WERI-Rb-1 (cell line): Measurements from ENCODE around the gene ZNF518B.
A peak's percentile ranks its signal among the peaks of the same experiment; 100 is the strongest.

ENCODE experiments used
- DNase-seq: peaks from one replicate; pipeline ENCODE4 v3.0.0-alpha.2; 2020
- H3K27ac ChIP-seq: fragments of 250-450 bp; sonication (Bioruptor Pico); 2 replicates; pipeline ENCODE4 v1.5.1; 2020; ENCODE audit warnings: mild to moderate bottlenecking, moderate library complexity
- H3K27me3 ChIP-seq: fragments of 250-450 bp; sonication (Bioruptor Pico); 2 replicates; pipeline ENCODE4 v1.5.1; 2021; ENCODE audit warnings: mild to moderate bottlenecking, low read depth, moderate library complexity; ENCODE audit not compliant: insufficient read depth, severe bottlenecking
- H3K36me3 ChIP-seq: fragments of 250-450 bp; sonication (Bioruptor Pico); 2 replicates; pipeline ENCODE4 v1.5.1; 2020; ENCODE audit warnings: mild to moderate bottlenecking, moderate library complexity
- H3K4me3 ChIP-seq: 2 replicates; pipeline ENCODE4 v1.5.1; 2011; ENCODE audit warnings: low read depth, mild to moderate bottlenecking, control low read depth, low read length
- H3K9me3 ChIP-seq: fragments of 250-450 bp; sonication (Bioruptor Pico); 2 replicates; pipeline ENCODE4 v1.5.1; 2021; ENCODE audit warnings: mild to moderate bottlenecking, moderate library complexity; ENCODE audit not compliant: severe bottlenecking
- TF ChIP-seq, protein P1 (sequence below): IDR thresholded peaks from 2 replicates; pipeline ENCODE4 v1.5.1; 2011; ENCODE audit warnings: low read depth, mild to moderate bottlenecking, control low read depth, inconsistent platforms, low read length

The ZNF518B gene

DNA sequence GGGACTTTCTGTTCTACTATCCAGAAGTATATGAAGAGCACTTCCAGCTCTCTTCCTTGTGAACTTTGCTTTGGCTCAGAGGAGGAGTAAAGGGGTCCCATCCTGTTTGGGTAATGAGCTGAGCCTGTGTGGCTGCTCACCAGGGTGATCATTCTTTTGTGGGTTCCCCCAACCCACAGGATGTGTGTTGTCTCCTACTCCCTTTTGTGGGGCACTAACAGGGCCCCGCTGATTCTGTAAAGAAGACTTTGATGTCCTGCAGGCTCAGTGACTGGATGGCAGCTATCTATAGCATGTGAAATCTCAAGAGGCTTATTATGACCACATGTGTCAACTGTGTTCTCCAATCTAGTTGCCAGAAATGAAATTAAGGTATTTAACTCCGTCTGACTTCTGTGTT lies 40.8 kb downstream of the ZNF518B start:
- DNase-seq: no peak
- H3K4me3 ChIP-seq: no peak overlapping the region
- H3K36me3 ChIP-seq: no peaks in the 10 kb centered on the region
- no peaks in the 10 kb centered on the region for H3K27me3 ChIP-seq
- TF ChIP-seq, protein P1, sequence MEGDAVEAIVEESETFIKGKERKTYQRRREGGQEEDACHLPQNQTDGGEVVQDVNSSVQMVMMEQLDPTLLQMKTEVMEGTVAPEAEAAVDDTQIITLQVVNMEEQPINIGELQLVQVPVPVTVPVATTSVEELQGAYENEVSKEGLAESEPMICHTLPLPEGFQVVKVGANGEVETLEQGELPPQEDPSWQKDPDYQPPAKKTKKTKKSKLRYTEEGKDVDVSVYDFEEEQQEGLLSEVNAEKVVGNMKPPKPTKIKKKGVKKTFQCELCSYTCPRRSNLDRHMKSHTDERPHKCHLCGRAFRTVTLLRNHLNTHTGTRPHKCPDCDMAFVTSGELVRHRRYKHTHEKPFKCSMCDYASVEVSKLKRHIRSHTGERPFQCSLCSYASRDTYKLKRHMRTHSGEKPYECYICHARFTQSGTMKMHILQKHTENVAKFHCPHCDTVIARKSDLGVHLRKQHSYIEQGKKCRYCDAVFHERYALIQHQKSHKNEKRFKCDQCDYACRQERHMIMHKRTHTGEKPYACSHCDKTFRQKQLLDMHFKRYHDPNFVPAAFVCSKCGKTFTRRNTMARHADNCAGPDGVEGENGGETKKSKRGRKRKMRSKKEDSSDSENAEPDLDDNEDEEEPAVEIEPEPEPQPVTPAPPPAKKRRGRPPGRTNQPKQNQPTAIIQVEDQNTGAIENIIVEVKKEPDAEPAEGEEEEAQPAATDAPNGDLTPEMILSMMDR: no peak
- no peak overlapping the region for H3K27ac ChIP-seq
- H3K9me3 ChIP-seq: no peaks in the 10 kb centered on the region

DNA sequence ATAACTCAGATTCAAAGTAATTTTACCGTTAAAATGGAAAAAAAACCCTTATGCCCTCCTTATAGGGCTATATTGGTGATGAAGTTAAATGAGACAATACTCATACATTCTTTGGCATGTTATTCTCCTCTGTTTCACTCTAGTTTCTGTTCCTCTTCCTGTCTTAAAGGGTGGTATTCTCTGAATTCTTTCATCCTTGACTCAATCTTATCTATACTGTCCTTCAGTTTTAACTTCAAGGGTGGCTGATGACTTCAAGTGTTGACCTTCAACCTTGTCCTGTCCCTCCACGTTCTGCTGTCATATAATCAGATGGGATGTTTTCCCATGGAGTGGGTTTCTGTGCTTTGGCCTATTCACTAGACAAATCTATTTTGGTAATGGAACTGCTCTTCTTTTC lies 44.0 kb downstream of the ZNF518B start:
- no peak for DNase-seq
- Histone ChIP-seq H3K9me3 (no peaks in the 10 kb centered on the region), H3K27ac (no peak overlapping the region), H3K27me3 (no peaks in the 10 kb centered on the region), H3K4me3 (no peak overlapping the region), H3K36me3 (no peaks in the 10 kb centered on the region)
- TF ChIP-seq, protein P1: no peak

DNA sequence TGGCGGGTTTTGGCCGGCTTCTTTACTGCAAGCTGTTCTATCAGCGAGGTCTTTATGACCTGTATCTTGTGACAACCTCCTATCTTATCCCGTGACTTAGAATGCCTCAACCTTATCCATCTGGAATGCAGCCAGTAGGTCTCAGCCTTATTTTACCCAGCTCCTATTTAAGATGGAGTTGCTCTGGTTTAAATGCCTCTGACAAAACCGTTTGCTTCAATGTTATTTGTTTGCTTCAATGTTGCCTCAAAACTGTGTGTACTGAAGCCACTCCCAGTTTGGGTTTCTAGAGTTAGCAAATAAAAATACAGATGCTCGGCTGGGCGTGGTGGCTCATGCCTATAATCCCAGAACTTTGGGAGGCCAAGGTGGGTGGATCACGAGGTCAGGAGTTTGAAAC lies 51.6 kb downstream of the ZNF518B start:
- no peaks in the 10 kb centered on the region for H3K36me3 ChIP-seq
- no peaks in the 10 kb centered on the region for H3K9me3 ChIP-seq
- no peak for DNase-seq
- TF ChIP-seq, protein P1: no peak
- no peaks in the 10 kb centered on the region for H3K27me3 ChIP-seq
- no peak overlapping the region for H3K4me3 ChIP-seq
- H3K27ac ChIP-seq: no peak overlapping the region

DNA sequence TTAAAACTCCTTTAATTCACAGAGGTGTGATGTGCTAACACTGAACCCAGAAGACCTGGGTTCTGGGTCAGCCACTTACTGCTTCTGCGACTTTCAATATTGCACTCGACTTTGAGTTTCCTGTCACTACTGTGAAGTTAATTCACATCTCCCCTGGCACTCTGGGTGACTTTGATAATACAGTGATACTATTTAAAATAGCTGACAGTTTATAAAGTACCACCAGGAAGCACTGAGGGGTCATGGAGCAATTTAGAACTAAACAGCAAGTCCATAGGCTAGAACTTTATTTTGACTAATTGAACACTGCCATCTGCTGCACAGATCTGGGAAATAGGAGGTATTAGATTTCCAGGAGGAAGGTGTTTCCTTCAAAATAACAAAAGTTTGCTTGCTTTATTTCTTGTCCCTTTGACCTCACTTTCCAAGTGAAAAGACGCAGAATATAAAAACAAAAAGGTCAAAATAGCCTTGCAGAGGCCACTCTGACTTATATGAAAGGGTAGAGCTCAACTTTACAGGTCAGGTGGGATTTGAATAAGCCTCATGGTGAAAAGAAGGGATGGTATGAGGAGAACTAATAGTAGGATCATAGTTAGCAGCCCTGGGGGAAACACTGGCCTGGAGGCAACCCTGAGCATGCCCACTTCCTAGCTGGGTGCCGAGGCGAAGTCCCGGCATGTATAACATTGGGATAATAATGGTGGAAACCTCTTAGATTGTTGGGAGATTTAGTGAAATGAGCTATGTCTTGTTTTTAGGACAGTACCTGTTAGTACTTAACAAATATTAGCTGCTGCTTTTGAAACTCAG lies 53.4 kb downstream of the ZNF518B start:
- DNase-seq: peak; percentile 35
- Histone ChIP-seq H3K4me3 (no peak overlapping the region), H3K9me3 (no peaks in the 10 kb centered on the region), H3K27me3 (no peaks in the 10 kb centered on the region), H3K27ac (no peak overlapping the region), H3K36me3 (no peaks in the 10 kb centered on the region)
- TF ChIP-seq, protein P1: peak; percentile 47; the same call in 1 of the 2 replicates

DNA sequence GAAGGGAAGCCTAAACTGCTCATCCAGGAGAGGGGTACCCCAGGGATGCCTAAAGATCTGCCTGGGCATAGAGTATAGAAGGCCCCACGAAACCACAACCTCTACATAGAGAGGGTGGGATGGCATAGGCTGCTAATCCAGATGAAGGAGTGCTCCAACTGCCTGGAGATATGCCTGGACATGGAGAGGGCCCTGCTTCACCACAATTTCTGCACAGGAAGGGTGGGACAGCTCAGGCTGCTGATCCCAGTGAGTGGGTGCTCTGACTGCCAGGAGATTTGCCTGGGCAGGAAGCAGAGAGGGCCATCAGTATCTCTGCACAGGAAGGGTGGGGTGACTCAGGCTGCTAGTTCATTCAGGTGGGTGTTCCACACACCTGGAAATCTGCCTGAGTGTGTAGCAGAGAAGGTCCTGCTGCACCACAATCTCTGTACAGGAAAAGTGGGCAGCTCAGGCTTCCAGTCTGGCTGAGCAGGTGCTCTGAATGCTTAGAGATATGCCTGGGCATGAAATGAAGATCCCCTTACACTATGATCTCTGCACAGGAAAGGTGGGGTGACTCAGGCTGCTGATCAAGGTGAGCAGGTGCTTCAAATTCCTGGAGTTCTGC lies 61.1 kb downstream of the ZNF518B start:
- Histone ChIP-seq H3K4me3 (no peak overlapping the region), H3K27me3 (no peaks in the 10 kb centered on the region), H3K27ac (no peak overlapping the region), H3K9me3 (no peaks in the 10 kb centered on the region), H3K36me3 (no peaks in the 10 kb centered on the region)
- no peak for DNase-seq
- TF ChIP-seq, protein P1: no peak
